ENCODE data around the gene CCL25. TPM values are rescaled to one million over a fixed set of nuclear protein-coding genes. Genes with fewer than 3 reads are reported as not detected.
"Not testable (repeated sequence)": the region's sequence is repeated elsewhere in the genome, so short reads cannot be mapped to it uniquely, and the experiment has no call there.

The CCL25 gene
- total RNA-seq, 1 donor from 2014 or later: 1.4 TPM

- Mint-ChIP-seq H3K27me3 (no peaks in the 10 kb centered on the region), H3K36me3 (peaks cover 36% of the 10 kb centered on the region), H3K9me3 (no peaks in the 10 kb centered on the region), H3K27ac (no peak overlapping the region), H3K4me3 (no peak overlapping the region), H3K4me1 (ENCODE audit: unreplicated experiment) (no peaks in the 10 kb centered on the region)
- no peak for DNase-seq (ENCODE audit: extremely low spot score, unreplicated experiment)
- TF ChIP-seq CTCF (conservative IDR thresholded peaks at IDR 0.05): no peak
Measured at GRCh38 chr19:8101311-8101710, 48.8 kb downstream of the CCL25 start.

GRCh38 chr19:8101910-8102309 lies 49.4 kb downstream of the CCL25 start:
- not testable (repeated sequence) for H3K4me3 Mint-ChIP-seq; DNase-seq (ENCODE audit: extremely low spot score, unreplicated experiment); H3K27ac Mint-ChIP-seq; H3K4me1 Mint-ChIP-seq (ENCODE audit: unreplicated experiment); H3K27me3 Mint-ChIP-seq; H3K9me3 Mint-ChIP-seq
- H3K36me3 Mint-ChIP-seq: peaks cover 31% of the 10 kb centered on the region

- no peak for DNase-seq (ENCODE audit: extremely low spot score, unreplicated experiment)
- Mint-ChIP-seq H3K36me3 (peaks cover 13% of the 10 kb centered on the region), H3K9me3 (no peaks in the 10 kb centered on the region), H3K27ac (no peak overlapping the region), H3K27me3 (no peaks in the 10 kb centered on the region), H3K4me1 (ENCODE audit: unreplicated experiment) (no peaks in the 10 kb centered on the region), H3K4me3 (no peak overlapping the region)
- TF ChIP-seq CTCF (conservative IDR thresholded peaks at IDR 0.05): no peak
Measured at GRCh38 chr19:8105471-8105870, 52.9 kb downstream of the CCL25 start.

- no peak for DNase-seq (ENCODE audit: extremely low spot score, unreplicated experiment)
- Mint-ChIP-seq H3K27ac (no peak overlapping the region), H3K9me3 (no peaks in the 10 kb centered on the region), H3K36me3 (peaks cover 9% of the 10 kb centered on the region), H3K4me1 (ENCODE audit: unreplicated experiment) (no peaks in the 10 kb centered on the region), H3K27me3 (no peaks in the 10 kb centered on the region), H3K4me3 (no peak overlapping the region)
- no peak for TF ChIP-seq CTCF (conservative IDR thresholded peaks at IDR 0.05)
Measured at GRCh38 chr19:8107301-8107903, 54.8 kb downstream of the CCL25 start.

- H3K9me3 Mint-ChIP-seq: no peaks in the 10 kb centered on the region
- TF ChIP-seq CTCF (conservative IDR thresholded peaks at IDR 0.05): no peak
- no peak overlapping the region for H3K27ac Mint-ChIP-seq
- peaks cover 5% of the 10 kb centered on the region for H3K36me3 Mint-ChIP-seq
- H3K4me1 Mint-ChIP-seq (ENCODE audit: unreplicated experiment): peaks cover 4% of the 10 kb centered on the region
- no peak for DNase-seq (ENCODE audit: extremely low spot score, unreplicated experiment)
- H3K4me3 Mint-ChIP-seq: no peak overlapping the region
- H3K27me3 Mint-ChIP-seq: no peaks in the 10 kb centered on the region
Measured at GRCh38 chr19:8108560-8109445, 56.2 kb downstream of the CCL25 start.

- peaks cover 4% of the 10 kb centered on the region for H3K4me1 Mint-ChIP-seq (ENCODE audit: unreplicated experiment)
Measured at GRCh38 chr19:8109455-8109854, 56.9 kb downstream of the CCL25 start.

More at GRCh38 chr19:8109455-8109854, 56.9 kb downstream of the CCL25 start:
- Mint-ChIP-seq H3K27me3 (no peaks in the 10 kb centered on the region), H3K9me3 (no peaks in the 10 kb centered on the region), H3K27ac (no peak overlapping the region), H3K36me3 (peaks cover 5% of the 10 kb centered on the region), H3K4me3 (no peak overlapping the region)
- no peak for DNase-seq (ENCODE audit: extremely low spot score, unreplicated experiment)
- no peak for TF ChIP-seq CTCF (conservative IDR thresholded peaks at IDR 0.05)

Measured in type B pancreatic cell (in vitro differentiated cells).